ENCODE measurements around the gene PLP1.

DNA sequence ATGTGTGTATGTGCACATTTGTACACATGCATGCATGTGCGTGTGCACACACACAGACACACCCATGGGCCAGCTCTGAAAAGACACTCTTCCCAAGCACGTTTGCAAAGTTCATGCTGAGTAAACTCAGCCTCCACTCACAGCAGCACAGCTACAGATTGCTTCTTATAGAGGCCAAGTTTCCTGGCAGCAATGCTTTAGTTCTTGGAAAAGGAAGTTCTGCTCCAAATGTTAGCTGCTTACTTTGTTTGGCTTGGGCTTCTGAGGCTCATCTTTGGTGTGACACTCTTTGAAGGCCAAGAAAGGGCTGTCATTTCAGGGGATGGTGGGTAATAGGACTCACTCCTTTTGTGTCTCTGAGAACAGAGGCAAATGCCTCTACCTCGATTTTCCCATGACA, 6.6 kb downstream of the PLP1 start:
- TF ChIP-seq, protein P1, sequence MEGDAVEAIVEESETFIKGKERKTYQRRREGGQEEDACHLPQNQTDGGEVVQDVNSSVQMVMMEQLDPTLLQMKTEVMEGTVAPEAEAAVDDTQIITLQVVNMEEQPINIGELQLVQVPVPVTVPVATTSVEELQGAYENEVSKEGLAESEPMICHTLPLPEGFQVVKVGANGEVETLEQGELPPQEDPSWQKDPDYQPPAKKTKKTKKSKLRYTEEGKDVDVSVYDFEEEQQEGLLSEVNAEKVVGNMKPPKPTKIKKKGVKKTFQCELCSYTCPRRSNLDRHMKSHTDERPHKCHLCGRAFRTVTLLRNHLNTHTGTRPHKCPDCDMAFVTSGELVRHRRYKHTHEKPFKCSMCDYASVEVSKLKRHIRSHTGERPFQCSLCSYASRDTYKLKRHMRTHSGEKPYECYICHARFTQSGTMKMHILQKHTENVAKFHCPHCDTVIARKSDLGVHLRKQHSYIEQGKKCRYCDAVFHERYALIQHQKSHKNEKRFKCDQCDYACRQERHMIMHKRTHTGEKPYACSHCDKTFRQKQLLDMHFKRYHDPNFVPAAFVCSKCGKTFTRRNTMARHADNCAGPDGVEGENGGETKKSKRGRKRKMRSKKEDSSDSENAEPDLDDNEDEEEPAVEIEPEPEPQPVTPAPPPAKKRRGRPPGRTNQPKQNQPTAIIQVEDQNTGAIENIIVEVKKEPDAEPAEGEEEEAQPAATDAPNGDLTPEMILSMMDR (conservative IDR thresholded peaks at IDR 0.05) = no peak
- no peak for TF ChIP-seq EZH2 (IDR thresholded peaks at IDR 0.05; ENCODE audit: low read depth)
